Measurements from ENCODE around the gene NFATC2.
"Not testable (repeated sequence)": the region's sequence is repeated elsewhere in the genome, so short reads cannot be mapped to it uniquely, and the experiment has no call there.

NFATC2 gene

DNA sequence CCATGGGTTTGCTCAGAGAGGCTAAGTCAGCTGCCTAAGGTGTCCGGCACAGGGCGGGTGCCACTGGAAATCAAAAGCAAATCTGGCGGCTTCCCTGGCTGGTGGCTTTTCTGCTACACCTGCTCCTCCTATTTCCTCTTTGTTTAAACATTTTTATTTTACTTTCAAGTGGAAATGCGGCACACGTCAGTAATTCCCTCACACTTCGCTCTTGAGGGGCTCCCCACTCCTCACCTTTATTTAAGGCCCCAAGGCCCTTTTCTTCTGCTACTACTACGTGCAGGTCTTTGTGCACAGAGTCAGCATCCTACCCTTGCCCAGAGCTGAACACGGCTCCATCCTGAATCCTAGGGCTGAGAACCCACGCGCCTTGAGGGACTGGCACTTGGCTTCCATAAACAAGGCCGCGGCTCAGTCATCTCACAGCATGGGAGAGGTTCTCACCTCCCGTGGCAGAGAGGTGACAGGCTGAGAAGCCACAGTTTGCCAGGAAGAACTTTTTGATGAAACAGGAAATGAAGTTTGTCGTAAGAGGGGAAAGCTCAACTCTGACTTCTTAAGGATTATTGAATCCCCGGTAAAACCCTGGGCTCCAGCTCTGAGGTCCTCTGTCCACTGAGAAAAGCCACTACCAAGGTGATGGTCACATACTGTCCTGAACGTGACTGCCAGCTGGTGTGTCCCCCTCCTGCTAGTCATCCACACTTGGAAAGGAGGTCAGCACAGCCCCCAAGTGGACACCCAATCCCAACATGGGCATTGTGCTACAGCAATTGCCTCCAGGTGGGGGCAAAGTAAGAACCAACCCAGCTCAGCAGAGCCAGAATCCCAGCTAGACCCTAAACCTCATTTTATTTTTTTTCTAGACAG, 48.0 kb downstream of the NFATC2 start:
- no peak for DNase-seq (ENCODE audit: low spot score)

DNA sequence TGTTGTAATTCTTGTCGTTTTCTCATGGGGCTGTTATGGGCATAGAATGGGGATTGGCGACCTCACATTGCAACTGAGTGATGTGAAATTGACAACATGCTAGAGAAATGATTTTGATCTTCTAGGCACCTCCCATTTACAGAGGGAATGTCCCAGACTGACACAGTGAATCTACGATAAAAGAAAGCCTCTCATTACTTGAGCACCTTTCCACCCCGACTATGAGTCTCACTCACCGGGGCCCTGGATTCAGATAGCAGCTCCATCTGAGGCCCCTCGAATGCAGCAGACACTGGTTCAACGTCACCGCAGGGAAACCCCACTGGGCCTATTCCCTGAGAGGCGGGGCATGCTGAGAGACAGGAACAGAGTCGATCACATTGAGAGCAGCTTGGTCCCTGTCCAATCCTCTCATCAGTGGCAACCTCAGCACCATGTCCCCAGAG, 49.1 kb downstream of the NFATC2 start:
- DNase-seq (ENCODE audit: low spot score): no peak

DNA sequence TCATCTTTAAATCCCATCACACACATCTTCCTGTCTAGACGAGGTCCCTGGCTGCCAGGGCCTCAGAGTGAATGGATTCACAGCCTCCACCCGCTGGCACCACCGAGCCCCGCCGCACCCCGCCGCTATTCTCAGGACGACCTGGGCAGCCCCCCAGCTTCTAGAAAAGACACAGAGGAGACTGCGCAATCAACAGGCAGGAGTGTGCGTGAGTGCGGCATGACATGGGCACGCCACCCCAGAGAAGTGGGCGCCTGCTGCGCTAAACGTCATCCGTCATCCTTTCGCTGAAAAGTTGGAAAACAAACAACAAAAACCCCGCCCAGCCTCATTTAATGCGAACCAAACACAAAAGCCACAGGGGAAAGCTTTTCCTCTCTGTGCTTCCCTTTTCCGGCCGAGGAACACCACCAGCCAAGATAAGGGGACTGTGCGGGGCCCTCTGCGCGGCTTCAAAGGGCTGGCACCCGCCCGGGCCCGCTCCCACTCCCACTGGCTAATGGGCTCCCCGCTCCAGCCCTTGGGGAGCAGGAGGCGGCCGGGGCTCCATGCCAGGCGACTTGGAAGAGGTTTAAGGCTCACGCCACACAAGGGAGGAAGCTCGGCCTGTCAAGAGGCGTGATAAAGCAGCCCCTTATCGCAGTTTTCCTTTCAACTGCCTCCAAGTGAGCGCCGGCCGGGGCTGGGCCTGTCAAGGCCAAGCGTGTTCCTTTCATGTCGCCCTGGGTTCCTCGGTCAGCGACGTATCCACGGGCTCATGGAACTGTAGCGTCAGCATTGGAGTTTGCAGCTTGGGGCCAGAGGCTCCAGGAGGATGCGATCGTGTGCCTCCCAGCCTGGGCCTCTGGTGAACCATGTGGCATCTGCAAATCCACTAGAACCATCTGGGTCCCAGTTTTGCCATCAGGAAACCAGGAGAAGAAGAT, 50.1 kb downstream of the NFATC2 start:
- DNase-seq (ENCODE audit: low spot score): peak; percentile 20

DNA sequence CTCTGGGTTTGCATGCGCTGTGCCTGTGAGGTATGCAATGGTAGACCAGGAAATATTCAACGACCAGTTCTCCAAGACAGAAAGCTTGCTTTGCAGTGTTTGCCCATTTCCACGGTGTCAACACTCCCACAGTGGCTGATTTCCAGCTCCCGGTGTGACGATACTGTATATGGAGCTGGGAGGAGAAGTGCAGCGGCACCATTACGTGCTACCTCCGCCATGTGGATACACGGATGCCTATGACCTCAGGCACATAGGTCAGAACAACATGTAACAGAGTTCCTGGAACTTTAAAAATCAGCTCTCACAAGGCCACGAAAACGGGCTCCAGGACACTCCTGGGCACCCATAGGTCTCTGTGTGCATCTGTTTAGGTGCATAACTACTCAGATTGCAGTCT, 51.1 kb downstream of the NFATC2 start:
- DNase-seq (ENCODE audit: low spot score): no peak

DNA sequence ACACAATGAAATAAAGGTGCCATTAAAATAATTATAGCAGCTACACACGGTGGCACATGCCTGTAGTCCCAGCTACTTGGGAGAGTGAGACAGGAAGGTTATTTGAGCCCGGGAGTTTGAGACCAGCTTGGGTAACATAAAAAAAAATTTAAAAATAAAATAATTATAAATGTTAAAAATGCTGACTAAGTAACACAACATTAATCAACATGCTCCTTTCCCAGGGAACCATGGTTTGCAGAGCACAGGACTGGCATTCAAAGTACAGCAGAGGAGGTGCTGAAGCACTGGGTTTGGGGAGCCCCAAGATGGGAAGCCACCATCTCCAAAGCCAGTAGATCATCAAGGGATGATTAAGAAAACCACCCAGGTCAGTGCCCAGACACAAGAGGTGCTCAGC, 51.9 kb downstream of the NFATC2 start:
- no peak for DNase-seq (ENCODE audit: low spot score)

DNA sequence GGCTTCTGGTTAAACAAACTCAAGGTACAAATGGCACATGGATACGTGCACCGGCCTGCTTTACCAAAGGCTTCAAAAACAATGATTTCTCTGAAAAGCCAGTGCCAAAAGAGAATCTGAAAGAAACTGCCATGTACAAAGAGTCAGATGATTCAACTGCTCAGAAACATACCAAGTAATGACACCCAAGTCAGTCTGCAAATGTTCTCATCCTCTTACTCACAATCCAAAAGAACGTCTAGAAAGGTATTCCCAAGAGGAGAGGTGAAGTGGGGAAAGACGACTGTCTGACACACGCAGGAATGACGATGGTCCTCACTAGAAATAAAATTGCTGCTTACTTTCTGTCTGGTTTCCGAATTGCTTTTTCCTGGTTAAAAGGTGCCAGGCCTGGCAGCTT, 52.9 kb downstream of the NFATC2 start:
- no peak for DNase-seq (ENCODE audit: low spot score)

- DNase-seq (ENCODE audit: low spot score): no peak
Measured at GRCh38 chr20:51488331-51488730, 54.2 kb downstream of the NFATC2 start.

- no peak for DNase-seq (ENCODE audit: low spot score)
Measured at GRCh38 chr20:51487565-51488268, 54.8 kb downstream of the NFATC2 start.

- no peak for DNase-seq (ENCODE audit: low spot score)
Measured at GRCh38 chr20:51487076-51487475, 55.4 kb downstream of the NFATC2 start.

DNA sequence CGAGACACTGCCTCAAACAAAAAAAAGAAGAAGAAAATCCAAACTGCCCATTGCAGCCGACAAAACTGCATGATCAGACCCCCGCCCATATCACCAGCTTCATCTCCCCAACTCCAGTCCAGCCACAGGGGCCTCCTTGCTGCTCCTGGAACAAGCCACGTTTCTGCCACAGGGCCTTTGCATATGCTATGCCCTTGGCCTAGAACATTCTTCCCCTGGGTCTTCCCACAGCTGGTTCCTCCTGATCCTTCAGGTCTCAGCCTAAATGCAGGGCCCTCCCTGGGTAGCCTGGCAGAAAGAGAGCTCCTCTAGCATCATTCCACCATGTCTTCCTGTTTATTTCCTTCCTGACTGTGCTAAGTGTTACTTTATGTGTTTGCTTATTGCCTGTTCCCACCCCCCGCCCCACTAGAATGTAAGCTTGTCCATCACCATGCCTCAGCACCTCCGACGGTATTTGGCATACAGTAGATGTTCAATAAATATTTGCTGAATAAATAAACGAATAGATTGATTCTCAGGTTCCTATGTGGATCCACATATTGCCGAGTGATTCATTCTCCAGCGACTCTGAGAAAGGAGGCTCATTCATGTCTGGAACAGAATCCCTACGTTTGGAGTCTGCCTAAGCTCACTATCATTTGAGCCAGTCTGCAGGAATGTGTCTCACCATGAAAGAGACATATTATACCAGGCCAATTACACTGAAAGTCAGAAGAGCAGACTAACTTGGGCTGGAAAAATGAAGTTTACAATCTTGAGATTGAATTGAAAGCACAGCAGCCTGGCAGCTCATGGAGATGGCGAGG, 56.1 kb downstream of the NFATC2 start:
- no peak for DNase-seq (ENCODE audit: low spot score)

DNA sequence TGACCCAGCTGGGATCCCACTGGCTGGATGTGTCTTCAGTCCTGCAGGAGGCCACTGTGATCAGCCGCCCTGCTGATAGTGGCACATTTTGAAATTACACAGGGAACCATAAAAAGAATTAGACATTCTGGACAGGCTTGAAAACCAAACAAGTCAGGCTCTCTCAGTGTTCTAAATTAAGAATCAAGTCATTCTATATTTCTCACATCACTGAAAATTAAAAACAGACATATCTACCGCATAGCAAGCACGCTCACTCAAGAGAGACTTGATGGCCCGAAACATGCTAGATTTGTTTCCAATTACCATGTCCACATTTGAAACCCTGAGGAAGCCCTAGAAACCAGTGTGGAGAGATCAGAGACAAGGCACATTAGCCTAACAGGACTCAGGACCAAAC, 57.7 kb downstream of the NFATC2 start:
- no peak for DNase-seq (ENCODE audit: low spot score)

- DNase-seq (ENCODE audit: low spot score): no peak
Measured at GRCh38 chr20:51484141-51484815, 58.2 kb downstream of the NFATC2 start.

DNA sequence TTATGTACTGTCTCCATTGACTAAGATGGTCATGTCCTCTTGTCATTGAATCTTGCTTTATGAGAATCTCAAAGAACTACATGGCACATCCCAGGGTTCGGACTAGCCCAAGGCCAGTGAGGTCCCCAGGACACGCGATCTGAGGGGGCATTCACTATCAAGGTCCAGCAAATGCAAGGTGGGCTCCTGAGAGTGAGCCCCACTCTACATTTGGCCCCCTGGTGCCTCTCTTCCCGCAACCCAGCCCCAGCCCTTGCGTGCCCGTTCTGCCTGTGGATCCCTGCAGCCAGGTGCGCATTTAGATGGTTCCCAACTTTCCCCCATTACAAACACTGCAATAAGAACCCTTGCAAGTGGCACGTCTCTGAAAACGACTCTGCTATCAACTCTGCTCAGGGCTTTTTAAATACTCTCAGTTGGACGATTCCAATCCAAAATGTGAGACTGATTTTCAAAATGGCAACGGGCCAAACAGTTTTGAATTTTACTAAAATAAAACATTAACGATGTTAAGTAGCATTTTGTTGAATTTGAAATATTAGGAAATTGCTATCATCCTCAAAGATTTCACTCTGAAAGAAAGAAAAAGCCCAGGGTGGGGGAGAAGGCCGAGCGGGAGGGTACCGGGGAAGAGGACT, 59.6 kb downstream of the NFATC2 start:
- DNase-seq (ENCODE audit: low spot score): no peak

DNA sequence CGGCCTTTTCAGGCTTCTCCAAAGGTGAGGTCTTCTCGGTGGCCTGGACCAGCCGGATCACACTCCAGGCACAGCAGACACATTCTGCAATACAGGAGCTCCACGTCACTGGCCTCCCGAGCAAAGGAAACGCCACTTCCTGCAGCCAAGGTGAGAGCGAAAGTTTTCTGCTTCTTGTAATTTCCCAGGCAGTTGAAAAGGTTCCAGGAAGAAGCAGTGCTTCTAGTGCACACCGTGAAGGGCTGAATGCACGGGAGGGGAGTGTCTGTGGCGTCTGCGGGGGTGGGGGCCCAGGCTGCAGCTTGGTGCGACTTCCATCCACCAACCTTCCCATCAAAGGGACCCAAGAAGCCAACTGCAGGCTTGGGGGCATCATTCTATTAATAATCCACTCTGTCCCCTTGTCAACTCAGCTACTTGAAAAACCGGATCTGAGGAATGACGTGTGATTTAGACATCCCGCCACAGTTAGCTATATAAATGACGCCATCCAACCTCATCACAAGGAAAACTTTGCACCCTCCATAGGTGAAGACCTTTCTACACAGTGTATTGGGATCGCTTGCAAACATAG, 61.1 kb downstream of the NFATC2 start:
- DNase-seq (ENCODE audit: low spot score): no peak

DNA sequence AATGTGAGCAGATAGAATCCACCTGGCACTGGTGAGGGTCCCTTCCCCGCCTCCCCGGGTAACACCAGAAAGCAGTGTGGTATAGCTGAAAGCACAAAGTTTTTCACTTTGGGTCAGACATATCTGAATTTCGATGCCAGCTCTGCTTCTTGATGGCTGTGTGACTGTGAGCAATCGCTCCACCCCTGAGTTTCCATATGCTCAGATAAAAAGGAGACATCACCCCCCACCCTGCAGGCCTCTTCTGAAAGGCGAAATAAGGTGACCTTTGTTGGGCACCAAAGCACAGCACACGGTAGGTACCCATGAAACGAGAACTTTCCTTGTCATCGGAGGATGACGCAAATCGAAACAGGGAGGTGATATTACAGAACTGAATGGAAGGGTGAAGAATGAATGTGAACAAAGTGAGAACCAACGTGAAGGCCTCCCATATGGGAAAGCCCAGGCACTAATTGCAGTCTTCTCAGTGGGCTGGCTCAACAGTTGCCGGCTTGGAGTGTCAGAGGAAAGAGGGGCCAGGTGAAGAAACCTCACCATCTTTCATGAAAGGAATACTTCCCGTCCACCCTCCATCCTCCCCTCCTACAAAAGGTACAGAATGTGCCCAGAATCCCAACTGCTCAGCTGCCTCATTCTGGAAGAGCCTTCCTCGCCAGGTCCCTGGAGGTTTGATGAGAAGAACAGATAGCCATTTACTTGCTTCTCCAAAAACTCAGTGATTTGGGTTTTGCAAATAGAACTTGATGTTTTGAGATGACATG, 61.8 kb downstream of the NFATC2 start:
- DNase-seq (ENCODE audit: low spot score): no peak

- DNase-seq (ENCODE audit: low spot score): not testable (repeated sequence)
Measured at GRCh38 chr20:51476106-51476505, 66.4 kb downstream of the NFATC2 start.

- no peak for DNase-seq (ENCODE audit: low spot score)
Measured at GRCh38 chr20:51473771-51474170, 68.7 kb downstream of the NFATC2 start.

DNA sequence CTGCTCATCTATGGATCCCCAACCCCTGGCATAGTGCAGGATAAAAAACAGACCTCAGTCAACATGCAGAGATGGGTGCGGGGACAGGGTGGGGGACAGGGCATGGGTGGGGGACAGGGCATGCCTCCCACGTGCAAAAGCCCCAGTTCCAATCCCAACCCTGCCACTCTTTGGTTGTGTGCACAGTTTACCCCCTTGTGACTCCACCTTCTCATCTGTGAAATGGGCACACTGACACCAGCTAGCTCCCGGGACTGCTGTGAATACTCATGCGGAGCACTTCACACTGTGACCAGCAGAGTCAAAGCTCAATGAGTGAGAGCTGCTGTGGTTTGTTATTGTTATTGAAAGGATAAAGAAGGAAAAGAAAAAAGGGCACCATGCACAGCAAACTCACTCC, 69.3 kb downstream of the NFATC2 start:
- no peak for DNase-seq (ENCODE audit: low spot score)

DNA sequence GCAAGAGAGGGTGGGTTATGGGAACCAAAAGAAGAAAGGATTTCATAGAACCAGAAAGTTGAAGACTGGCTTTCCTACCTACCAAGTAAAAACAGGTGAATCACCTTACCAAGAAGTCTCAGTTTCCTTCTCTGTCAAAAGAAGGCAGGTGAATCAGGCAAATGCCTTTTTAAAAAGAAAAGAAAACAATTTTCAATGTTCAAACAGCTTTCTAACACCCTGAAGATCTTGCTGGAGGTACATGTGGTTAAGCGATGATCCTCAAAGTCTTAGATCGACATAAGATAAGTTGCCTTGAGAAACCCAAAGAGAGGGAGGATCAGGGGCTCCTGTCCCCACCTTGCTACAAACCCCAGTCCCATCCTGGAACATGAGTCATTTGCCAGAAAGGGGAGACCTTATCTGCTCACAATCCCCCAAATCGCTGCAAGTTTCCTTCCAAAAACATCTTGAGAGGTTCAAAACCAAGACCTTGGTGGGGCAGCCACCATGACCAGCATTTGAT, 71.6 kb downstream of the NFATC2 start:
- DNase-seq (ENCODE audit: low spot score): no peak

Data from pons (tissue), 1 donor.